ENCODE measurements around the gene ZBTB16.

Gene ZBTB16

GRCh38 chr11:114156131-114156581, 96.6 kb downstream of the ZBTB16 start:
- no peak for DNase-seq

GRCh38 chr11:114156782-114157181, 97.3 kb downstream of the ZBTB16 start:
- no peak for DNase-seq

GRCh38 chr11:114157476-114158050, 98.1 kb downstream of the ZBTB16 start:
- no peak for DNase-seq

- no peak for DNase-seq
These were observed 98.9 kb downstream of the ZBTB16 start for GRCh38 chr11:114158421-114158820.

GRCh38 chr11:114158886-114159285, 99.4 kb downstream of the ZBTB16 start:
- no peak for DNase-seq

- no peak for DNase-seq
These were observed 99.8 kb downstream of the ZBTB16 start for GRCh38 chr11:114159320-114159719.

- peak; percentile 97 for DNase-seq
These were observed 100.5 kb downstream of the ZBTB16 start for GRCh38 chr11:114159802-114160632.

- DNase-seq = no peak
These were observed 101.4 kb downstream of the ZBTB16 start for GRCh38 chr11:114160894-114161293.

GRCh38 chr11:114161486-114162250, 102.2 kb downstream of the ZBTB16 start:
- no peak for DNase-seq

GRCh38 chr11:114162719-114163123, 103.2 kb downstream of the ZBTB16 start:
- no peak for DNase-seq

GRCh38 chr11:114163229-114163631, 103.7 kb downstream of the ZBTB16 start:
- DNase-seq = no peak

GRCh38 chr11:114163830-114164401, 104.4 kb downstream of the ZBTB16 start:
- no peak for DNase-seq

GRCh38 chr11:114164546-114164945, 105.0 kb downstream of the ZBTB16 start:
- DNase-seq = no peak

- no peak for DNase-seq
These were observed 106.1 kb downstream of the ZBTB16 start for GRCh38 chr11:114165326-114166230.

GRCh38 chr11:114166362-114166761, 106.9 kb downstream of the ZBTB16 start:
- DNase-seq = no peak

- DNase-seq = no peak
These were observed 107.4 kb downstream of the ZBTB16 start for GRCh38 chr11:114166897-114167323.

GRCh38 chr11:114167355-114167754, 107.8 kb downstream of the ZBTB16 start:
- DNase-seq = no peak

GRCh38 chr11:114167771-114168448, 108.4 kb downstream of the ZBTB16 start:
- DNase-seq = no peak

- no peak for DNase-seq
These were observed 109.2 kb downstream of the ZBTB16 start for GRCh38 chr11:114168691-114169090.

GRCh38 chr11:114169321-114169749, 109.8 kb downstream of the ZBTB16 start:
- DNase-seq = no peak

- no peak for DNase-seq
These were observed 110.3 kb downstream of the ZBTB16 start for GRCh38 chr11:114169821-114170220.

Measured in activated effector memory CD4-positive, alpha-beta T cell treated with Interleukin-2 at 50 U/mL for 16 hours (primary cell).